NCI-H2029 (cell line): ENCODE results near the gene DIAPH2.
"Not testable (repeated sequence)": the region's sequence is repeated elsewhere in the genome, so short reads cannot be mapped to it uniquely, and the experiment has no call there.

Experiments used
- DNase-seq: peaks from one replicate; lab custom pipeline; 2025; lab: John Stamatoyannopoulos, UW

DIAPH2 gene

GRCh38 chrX:96824166-96824565 lies 139.5 kb downstream of the DIAPH2 start:
- no peak for DNase-seq

- DNase-seq = no peak
Observed at GRCh38 chrX:96833333-96833732, 148.7 kb downstream of the DIAPH2 start.

GRCh38 chrX:96834137-96834536 lies 149.5 kb downstream of the DIAPH2 start:
- DNase-seq = no peak

- no peak for DNase-seq
Observed at GRCh38 chrX:96835660-96836289, 151.1 kb downstream of the DIAPH2 start.

- no peak for DNase-seq
Observed at GRCh38 chrX:96837808-96838207, 153.2 kb downstream of the DIAPH2 start.

GRCh38 chrX:96838537-96838936 lies 153.9 kb downstream of the DIAPH2 start:
- no peak for DNase-seq

- no peak for DNase-seq
Observed at GRCh38 chrX:96841325-96841724, 156.7 kb downstream of the DIAPH2 start.

DNA sequence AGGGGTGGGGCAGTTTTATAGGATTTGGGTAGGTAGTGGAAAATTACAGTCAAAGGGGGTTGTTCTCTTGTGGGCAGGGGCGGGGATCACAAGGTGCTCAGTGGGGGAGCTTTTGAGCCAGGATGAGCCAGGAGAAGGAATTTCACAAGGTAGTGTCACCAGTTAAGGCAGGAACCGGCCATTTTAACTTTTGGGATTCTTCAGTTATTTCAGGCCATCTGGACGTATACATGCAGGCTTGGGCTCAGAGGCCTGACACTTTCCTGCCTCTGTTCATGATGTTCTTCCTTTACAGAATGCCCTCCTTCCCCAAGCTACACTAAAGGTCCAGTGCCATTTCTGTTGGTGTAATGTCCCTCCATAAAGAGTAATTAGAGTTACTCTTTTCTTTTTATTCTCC lies 157.2 kb downstream of the DIAPH2 start:
- DNase-seq = not testable (repeated sequence)

GRCh38 chrX:96843566-96843965 lies 158.9 kb downstream of the DIAPH2 start:
- DNase-seq = no peak

DNA sequence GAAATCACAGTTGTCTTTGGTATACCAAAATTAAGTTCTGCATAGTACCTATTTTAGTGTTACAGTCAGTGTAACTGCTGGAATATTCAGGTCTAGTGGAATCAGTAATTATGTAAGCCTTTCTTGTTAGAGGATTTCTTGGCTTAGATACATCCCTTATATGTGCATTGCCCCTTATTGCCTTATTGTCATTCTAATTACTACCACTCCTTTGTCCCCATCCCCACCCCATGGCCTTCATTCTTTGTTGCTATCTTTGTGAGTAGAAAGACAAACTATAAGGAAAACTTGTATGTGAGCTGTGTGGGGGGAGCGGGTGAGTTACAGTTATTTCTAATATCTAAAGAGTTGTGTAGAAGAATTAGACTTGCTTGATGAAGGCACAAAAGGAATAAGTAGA lies 162.2 kb downstream of the DIAPH2 start:
- DNase-seq = no peak

GRCh38 chrX:96859422-96859821 lies 174.8 kb downstream of the DIAPH2 start:
- DNase-seq = not testable (repeated sequence)

DNA sequence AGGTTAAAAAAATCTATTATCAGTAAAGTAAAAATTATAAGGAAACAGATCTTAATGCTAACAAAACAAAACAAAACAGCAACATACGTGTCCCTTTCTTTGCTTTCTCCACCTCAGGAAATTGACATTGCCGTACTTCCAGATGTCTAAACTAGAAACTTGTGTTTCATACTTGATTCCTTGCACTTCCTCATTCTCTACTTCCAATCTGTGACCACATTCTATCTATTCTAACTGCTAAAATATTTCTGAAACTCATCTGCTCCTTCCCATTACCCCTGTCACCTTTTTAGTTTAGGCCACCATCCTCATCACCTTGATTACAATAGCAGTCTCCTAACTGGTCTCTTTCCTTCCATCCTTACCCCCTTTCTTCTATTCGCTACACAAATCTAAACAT lies 176.6 kb downstream of the DIAPH2 start:
- no peak for DNase-seq

- no peak for DNase-seq
Observed at GRCh38 chrX:96861661-96862060, 177.0 kb downstream of the DIAPH2 start.

GRCh38 chrX:96883608-96884007 lies 199.0 kb downstream of the DIAPH2 start, which contains the start of gene RPA4:
TSS of gene RPA4 (plus strand) at chrX:96883908. CDS start at chrX:96884311, 403 bp downstream.
- no peak for DNase-seq

DNA sequence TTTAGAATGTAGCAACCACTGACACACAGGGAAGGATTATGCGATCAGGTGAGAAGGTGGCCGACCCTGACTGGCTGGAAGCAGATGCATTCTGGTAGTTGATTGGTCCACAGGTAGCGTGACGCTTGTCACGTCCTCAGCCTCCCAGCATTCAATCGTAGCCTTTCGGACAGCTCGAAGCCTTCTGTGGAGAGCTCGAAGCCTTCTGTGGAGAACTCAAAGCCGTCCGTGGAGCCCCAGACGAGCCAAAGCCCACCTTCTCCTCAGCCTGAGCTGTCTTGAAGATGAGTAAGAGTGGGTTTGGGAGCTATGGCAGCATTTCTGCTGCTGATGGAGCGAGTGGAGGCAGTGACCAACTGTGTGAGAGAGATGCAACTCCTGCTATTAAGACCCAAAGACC lies 199.4 kb downstream of the DIAPH2 start:
- no peak for DNase-seq

GRCh38 chrX:96889726-96890125 lies 205.1 kb downstream of the DIAPH2 start:
- no peak for DNase-seq

- no peak for DNase-seq
Observed at GRCh38 chrX:96906741-96907140, 222.1 kb downstream of the DIAPH2 start.

- DNase-seq = no peak
Observed at GRCh38 chrX:96907516-96908272, 223.1 kb downstream of the DIAPH2 start.

DNA sequence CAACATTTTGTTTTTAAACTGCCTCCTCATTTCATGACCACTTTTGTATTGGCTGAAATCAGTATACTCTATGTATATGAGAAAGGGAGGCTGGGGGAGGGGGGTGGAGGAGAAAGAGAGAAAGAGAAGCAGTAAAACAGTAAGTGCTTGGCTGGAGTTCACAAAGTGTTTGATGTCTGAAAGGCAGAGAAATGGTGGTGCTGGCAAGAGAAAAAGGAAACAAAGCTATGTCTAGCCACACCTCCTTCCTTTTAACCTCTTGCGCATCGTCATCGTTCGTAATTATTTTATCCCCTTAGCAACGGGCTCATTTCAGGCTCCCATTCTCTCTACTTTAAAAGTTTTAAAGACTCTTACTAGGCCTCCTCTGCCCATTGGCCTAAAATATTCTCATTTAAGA lies 224.6 kb downstream of the DIAPH2 start:
- no peak for DNase-seq

DNA sequence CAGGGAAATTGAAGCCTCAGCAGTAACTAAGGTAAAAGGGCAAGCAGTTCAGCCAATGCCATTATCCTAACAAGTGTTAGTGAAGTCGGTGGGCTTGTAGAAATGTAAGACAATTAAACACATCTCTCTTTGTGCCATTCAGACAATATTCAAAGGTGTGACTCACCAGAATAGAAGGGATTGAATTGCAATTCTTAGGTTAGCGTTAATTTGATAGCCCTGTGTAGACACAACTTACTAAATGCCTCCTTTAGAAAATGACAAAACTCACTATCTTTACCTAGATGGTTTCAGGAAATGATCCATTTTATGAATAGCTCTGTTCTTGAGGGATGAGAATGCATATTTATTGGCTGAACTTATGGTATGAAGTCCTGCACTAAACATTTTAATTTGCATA lies 234.2 kb downstream of the DIAPH2 start:
- no peak for DNase-seq

GRCh38 chrX:96919672-96920071 lies 235.0 kb downstream of the DIAPH2 start:
- DNase-seq = no peak

DNA sequence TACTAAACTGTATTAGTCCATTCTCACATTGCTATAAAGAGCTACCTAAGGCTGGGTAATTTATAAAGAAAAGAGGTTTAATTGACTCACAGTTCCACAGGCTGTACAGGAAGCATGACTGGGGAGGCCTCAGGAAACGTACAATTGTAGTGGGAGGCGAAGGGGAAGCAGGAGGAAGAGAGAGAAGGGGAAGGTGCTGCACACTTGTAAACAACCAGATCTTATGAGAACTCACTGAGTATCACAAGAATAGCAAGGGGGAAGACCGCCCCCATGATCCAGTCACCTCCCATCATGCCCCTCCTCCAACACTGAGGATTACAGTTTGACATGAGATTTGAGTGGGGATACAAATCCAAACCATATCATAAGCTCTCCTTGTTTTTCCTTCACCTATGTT lies 239.9 kb downstream of the DIAPH2 start:
- DNase-seq = no peak

GRCh38 chrX:96929036-96929435 lies 244.4 kb downstream of the DIAPH2 start:
- no peak for DNase-seq

DNA sequence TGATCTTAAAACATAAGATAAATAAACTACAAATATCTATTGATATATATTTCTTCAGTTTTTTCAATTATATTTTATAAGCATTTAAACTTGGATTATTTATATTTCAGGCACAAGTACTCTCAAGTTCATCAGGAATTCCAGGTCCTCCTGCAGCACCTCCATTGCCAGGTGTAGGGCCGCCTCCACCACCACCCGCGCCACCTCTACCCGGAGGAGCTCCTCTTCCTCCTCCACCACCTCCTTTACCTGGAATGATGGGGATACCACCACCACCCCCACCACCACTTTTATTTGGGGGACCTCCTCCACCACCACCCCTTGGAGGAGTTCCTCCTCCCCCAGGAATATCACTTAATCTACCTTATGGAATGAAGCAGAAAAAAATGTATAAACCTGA lies 273.1 kb downstream of the DIAPH2 start:
- DNase-seq = no peak
